ENCODE data around the gene NTHL1.

- TF ChIP-seq PATZ1 (CRISPR knock-in tag; IDR thresholded peaks at IDR 0.05; ENCODE audit: borderline replicate concordance) (no peak), ZFP30 (CRISPR knock-in tag; IDR thresholded peaks at IDR 0.05) (no peak), ESRRG (CRISPR knock-in tag; IDR thresholded peaks at IDR 0.05) (no peak), RARB (CRISPR knock-in tag; IDR thresholded peaks at IDR 0.05) (no peak), TSHZ2 (CRISPR knock-in tag; IDR thresholded peaks at IDR 0.05) (no peak)
Observed at GRCh38 chr16:2006317-2006716, 41.3 kb downstream of the NTHL1 start.
